GM10847 (cell line): Measurements from ENCODE around the gene ZBTB4.

Source experiments
- POLR2A ChIP-seq: IDR thresholded peaks from 2 replicates; pipeline ENCODE4 v1.6.1; 2011; ENCODE audit not compliant: insufficient read length; ENCODE audit errors: extremely low read depth

ZBTB4 gene

DNA sequence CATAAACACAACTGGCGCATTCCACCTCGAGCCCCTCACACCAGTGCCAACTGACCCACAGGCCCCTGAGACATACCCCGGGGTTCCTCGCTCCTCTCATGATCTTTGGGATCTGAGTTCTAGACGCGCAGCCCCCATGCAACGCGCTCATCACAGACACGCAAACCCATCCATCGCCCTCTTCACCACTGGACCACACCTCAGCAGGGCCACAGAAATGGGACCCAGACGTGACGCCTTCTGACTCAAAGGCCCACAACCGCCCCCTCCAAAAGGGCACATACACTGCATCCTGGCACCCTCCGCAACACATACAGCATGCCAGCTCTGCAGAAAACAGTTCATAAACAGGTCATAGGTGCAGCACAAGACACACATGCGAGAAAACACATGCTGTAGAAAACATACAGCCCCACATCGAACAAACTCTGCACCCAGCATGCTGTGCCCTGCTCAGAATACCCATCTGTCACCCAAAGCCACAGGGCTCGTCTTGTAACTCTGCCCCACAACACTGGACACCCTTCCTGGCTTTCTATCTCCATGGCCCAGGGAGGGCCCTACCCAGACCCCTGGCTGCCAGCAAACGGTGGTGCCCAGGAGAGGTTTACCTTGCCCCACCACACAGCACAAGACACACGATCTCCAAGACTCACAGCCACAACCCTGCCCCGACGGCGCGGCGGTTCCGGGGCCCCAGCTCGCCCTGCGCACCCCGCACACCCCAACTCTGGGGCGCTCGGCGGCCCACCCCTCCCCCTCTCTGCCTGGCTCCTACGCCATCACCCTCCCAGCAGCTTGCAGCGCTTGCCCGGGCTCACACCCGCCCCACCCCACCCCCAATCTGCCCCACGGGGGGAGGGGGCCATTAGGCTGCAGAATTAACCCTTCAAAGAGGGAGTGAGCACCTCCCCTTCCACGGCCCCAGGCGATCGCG, 887 bp downstream of the ZBTB4 start:
- TF ChIP-seq POLR2A: no peak

DNA sequence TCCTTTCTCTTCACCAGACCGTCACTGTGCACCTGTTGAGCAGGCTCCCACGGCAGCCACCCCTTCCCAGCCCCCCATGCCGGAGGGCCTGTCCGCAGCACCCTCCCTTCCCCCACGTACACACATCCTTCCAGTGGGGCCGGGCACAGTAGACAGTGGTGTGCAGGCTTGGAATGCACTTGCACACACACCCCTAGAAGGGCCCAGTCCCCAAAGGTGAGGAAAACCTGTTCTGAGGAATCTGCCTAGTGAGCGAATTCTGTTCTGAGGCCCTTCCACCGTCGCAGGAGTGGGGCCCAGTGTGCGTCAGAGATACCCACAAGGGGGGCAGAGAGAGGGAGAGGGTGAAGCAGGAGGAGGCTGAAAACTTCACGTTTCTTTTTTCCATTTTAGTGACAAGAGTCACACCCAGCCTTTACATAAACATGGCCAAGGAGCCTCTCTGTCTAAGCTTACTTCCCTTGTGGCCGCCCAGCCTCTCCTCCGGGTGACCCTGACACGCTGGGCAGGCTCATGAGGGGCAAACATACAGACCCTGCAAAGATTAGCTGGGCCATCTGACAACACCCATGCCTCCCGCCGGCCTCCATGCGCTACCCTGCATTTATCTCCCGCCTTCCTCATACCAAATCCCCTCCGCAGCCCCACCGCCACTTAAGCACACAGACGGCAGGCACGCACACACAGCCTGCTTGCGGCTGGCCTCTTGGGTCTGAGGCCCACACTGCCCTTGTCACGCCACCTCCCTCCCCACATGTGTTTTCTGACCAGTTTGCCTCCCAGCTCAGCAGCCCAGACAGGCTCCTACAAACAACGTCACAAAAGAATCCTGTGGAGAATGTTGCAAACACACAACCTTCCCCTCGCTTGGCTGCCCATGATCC, 1.8 kb downstream of the ZBTB4 start:
- no peak for TF ChIP-seq POLR2A

DNA sequence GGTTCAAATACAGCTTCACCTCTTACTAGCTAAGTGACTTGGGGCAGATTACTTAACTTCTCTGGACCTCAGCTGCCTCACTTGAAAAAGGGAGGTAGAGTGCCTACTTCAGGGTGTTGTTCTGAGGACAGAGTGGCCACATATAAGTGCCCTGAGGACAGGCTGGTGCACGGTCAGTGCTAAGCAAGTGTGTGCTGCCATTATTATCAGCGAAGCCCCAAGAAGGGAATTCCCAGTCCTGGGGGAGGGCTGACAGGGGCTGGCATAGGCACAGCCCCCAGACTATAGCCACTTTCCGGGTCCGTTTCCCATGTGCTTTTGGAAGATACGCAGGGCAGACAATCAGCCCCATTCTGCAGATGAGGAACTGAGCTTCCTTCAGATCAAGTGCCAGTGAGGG, 2.5 kb downstream of the ZBTB4 start:
- TF ChIP-seq POLR2A: no peak

DNA sequence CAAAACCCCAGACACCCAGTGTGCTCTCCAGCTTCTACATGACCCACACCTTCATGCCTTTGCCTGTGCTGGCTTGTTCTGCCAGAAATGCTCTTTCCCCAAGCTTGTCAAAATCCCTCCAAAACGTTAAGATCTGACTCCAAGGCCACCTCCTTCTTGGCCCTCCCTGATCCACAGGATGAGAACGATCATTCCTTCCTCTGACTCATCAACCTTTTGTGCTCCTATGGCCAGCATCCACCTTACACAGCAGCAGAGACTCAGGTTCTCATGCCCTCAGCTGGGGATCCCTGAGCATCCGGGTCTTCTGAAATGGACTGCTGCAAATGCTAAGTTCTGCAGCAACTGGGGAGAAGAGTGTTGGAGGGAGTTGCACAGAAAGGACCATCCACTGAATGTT, 2.9 kb downstream of the ZBTB4 start:
- no peak for TF ChIP-seq POLR2A

DNA sequence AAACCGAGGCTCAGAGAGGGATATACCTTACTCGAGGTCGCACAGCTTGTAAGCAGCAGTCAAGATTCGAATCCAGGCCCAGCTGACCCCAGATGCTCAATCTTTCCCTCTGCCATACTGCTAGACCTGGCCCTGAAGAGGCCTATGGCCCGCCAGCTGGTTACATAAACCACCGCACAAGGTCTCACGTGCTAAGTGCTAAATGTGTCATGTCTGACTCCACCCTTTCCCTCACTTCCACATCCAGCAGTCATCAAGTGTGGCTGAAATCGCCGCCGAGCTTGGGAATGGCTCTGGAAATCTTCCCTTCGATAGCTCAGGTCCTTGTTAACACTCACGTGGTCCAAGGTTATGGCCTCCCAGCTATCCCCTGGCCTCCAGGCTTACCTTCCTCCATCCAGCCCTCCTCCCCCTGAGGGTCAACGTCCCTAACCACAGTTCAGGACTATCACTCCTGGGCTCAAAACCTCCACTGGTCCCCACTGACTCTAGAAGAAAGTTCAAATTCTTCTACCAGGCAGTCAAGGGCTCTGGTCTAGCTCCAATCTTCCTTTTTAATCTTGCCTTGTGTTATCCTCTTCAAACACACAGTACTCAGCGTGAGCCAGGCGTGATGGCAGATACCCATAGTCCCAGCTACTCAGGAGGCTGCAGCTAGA, 3.5 kb downstream of the ZBTB4 start:
- TF ChIP-seq POLR2A: no peak

DNA sequence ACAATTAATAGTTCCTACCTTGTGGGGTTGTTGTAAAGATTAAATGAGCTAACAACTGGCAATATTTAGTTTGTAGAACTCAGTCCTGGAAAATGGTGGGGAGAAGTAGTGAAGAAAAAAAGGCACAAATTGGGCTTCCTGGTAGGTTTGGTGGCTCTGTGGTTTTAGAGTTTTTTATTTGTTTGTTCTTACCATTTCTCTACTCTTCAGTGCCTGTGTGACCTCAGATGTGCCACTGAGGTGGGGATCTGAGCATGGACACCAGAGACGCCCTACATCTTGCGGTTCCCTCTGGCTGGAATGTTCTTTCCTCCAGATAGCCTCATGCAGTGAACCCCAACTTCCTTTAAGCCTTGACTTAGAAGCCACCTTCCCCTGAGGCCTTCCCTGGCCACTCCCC, 7.7 kb downstream of the ZBTB4 start:
- no peak for TF ChIP-seq POLR2A

DNA sequence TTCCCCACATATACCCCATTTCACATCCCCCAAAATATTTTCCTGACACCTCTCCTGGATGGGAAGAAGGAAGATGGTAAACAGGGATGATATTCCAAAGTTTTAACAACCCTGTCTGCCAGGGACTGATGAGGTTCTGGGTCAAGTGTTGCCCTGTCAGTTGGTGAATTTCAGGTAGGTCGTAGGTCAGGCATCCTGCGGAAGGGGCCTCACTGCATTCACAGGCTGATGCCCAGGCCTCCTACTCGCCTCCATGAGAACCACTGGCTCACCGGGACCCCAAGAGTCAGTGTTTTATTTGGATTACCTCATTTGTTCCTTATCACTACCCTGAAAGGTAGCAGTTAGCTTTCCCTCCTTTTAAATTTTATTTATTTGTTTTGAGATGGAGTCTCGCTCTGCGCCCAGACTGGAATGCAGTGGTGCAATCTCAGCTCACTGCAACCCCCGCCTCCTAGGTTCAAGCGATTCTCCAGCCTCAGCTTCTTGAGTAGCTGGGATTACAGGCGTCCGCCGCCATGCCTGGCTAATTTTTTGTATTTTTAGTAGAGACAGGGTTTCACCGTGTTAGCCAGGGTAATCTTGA, 10.5 kb downstream of the ZBTB4 start:
- no peak for TF ChIP-seq POLR2A

DNA sequence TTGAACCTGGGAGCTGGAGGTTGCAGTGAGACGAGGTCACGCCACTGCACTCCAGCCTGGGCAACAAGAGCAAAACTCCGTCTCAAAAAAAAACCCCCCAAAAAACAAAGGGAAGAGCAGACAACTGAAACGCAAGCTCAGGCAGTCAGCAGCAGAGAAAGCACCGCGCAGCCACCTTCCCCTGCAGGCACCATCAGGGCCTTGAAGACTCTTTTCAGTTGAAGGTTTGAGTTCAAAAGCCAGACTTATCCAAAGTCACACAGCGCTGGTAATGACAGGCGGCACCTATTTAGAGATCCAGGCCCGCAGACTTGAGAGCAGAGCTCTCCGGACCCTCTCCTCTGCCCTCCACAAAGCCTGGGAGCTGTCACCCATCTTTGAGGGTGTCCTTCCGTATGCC, 11.1 kb downstream of the ZBTB4 start:
- TF ChIP-seq POLR2A: no peak

DNA sequence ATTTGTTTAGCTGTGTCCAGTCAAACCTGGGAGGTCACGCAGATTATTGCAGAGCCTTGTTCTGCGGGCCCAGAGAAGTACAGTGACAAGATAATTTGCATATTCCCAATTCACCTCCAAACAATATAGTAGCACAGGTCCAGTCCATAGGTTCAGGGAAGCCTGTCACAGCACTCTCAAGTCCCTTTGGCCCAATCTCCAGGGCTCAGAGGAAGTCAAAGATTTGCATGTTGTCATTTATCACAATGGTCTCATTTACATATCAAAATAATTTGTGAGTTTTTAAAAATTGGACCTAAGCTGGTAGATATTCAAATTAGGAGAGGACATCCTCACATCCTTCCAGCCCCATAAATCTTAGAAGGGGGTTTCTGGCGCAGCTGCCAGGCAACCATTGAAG, 11.9 kb downstream of the ZBTB4 start:
- TF ChIP-seq POLR2A: no peak

DNA sequence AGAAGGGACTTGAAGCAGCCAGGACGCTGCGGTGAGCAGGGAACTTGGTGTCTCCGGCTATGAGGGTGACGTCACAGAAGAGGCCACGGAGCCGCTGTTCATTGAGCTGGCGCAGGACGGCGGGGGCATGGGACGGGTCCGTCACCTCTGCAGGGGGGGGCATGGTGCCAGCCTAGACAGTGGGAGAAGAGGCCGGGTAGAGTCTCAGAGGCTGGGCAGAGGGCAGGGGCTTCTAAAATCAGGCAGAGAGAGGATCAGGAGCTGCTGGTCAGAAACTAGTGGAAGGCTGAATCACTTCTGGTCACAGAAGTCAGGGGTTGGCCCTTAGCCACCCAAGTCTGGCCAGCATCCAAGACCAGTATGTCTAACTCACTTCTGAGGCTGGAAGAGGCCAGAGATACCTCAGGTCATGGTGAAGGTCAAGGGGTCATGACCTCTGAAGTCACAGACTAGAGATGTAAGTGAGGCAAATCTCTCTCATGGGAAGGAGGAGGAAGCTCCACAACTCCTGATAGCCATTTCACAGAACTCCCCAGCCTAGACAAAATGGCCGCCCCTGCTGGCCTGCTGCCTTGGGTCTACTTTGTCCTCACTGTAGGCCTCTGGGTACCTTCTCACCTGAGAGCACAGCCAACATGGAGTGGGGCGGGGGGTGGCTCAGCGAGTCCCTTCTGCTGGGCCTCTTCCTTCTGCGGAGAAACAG, 12.6 kb downstream of the ZBTB4 start:
- TF ChIP-seq POLR2A: no peak

DNA sequence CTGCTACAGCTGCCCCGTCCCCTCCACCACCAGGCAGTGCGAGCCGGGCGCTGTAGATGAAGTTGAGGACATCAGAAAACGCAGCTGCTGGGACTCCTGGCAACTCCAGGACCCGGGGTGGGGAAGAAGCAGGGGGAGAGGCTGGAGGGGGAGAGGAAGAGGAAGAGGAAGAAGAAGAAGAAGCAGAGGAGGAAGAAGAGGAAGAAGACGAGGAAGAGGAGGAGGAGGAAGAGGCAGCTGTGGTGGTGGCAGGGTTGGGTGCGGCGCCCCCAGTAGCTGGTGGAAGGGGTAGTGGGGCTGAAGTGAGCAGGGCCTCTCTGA, 13.2 kb downstream of the ZBTB4 start:
- TF ChIP-seq POLR2A: no peak

DNA sequence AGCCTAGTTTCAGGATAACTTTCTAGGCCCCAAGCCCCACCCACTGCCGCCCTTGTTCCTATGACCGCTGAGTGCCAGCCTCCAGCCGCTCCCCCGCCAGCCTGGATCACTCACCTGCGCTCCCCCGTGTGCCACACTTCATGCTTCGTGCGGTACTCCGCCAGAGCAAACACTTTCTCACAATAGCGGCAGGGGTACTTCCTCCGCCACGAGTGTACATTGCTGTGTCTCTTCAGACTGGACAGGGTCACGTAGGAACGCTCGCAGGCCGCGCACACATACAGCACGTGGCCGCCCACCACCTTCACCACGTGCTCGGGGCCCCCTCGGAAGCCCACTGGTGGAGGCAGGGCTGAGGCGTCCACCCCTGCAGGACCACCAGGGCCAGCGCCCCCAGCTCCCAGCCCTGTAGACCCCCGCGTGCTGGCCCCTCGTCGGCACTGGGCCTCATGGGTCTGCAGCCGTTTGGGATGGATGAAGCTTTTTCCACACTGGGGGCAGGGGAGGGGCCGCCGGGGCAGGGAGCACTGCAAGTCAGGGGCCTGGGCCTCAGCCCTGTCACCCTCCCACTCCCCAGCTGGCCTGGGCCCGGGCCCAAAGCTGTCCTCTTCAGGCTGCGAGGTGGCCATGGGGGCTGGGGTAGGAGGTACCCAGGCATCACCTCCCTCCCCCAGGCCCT, 13.7 kb downstream of the ZBTB4 start:
- no peak for TF ChIP-seq POLR2A

DNA sequence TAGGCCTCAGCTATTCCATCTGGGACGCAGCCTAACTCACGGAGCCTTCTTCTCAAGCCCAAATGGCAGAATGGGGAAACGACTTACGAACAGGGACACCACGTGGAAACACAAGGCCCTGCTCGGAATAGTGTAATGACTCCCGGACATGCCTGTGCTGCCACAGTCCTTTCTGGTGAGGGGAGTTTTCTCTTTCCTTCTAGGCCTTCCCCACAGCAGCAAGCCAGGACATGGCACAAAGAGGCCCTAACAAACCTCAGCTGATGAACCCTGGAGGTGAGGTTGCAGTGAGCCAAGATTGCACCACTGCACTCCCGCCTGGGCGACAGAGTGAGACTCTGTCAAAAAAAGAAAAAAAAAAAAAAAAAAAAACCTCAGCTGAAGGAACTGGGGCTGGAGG, 15.3 kb downstream of the ZBTB4 start:
- no peak for TF ChIP-seq POLR2A

DNA sequence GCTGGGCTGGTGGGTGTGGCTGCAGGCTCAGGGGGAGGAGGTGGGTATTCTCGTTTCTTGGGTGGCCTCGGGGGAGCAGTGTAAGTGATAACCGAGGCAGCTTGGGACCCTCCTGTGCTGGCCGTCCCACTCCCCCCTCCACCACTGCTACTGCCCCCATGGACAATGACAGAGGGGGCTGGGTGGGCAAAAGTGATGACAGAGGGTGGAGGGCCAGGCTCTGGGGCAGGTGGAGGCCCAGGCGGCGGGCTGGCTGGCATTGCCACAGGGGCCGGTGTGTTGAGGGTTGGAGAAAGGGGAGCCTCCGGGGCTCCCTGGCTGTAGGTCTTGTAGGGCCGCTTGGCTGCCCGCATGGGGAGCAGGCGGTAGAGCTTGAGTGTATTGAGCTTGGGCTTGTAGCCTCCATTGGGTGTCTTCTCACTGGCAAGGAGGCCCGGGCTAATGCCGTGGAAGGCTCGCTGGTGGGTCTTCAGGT, 16.0 kb downstream of the ZBTB4 start:
- no peak for TF ChIP-seq POLR2A
